ENCODE data around the gene ARRDC3. TPM values are rescaled to one million over a fixed set of nuclear protein-coding genes. Genes with fewer than 3 reads are reported as not detected.

The ARRDC3 gene
- total and polyA plus RNA-seq, 9 of the 15 experiments (the other 6 are each of a cell fraction or from before 2014, with no cell fraction given): 15.3 to 58.1 (median 39.4) TPM

GRCh38 chr5:91419136-91419535 is 36.0 kb upstream of the ARRDC3 start:
- ChIA-PET CTCF (ENCODE audit: low intra/inter-chr PET ratio) (interaction anchor here (0.6 to 3.8 kb wide), 7 partner anchors 34 to 618 kb away, joined by 3 to 27 read pairs (median 7); no protein-coding TSS in a partner anchor), POLR2A (interaction anchor here (0.6 to 2.2 kb wide), 5 partner anchors 34 to 139 kb away, joined by 3 to 10 read pairs (median 3); partner anchors contain the start of gene ARRDC3)
- Histone ChIP-seq H4K20me1 (replicated peaks; ENCODE audit: control insufficient read depth, insufficient read depth, low read length) (no peaks in the 10 kb centered on the region), H3K27me3 (ENCODE audit: control insufficient read depth in 2 of 2, insufficient read depth in 2 of 2, low read length in 2 of 2) (no peaks in the 10 kb centered on the region), H3K9me1 (ENCODE audit: control insufficient read depth, insufficient read depth, low read length) (no peaks in the 10 kb centered on the region), H3K27ac (ENCODE audit: extremely low read depth, low read depth, low read length) (no peak overlapping the region), H2AFZ (ENCODE audit: low read depth, low read length) (no peak overlapping the region), H3K9me3 (replicated peaks; ENCODE audit: control insufficient read depth, insufficient read depth, low read depth, low read length) (no peaks in the 10 kb centered on the region), H3K9ac (ENCODE audit: insufficient read depth in 1 of 2, low read depth in 2 of 2, low read length in 2 of 2) (no peak overlapping the region), H3K79me2 (ENCODE audit: control insufficient read depth, insufficient read depth, low read length) (no peaks in the 10 kb centered on the region), H3K4me3 (no peak overlapping the region), H3K4me1 (replicated peaks in 1 of 2; ENCODE audit: control insufficient read depth in 2 of 2, insufficient read depth in 2 of 2, low read length in 2 of 2) (no peaks in the 10 kb centered on the region), H3K36me3 (ENCODE audit: control insufficient read depth, insufficient read depth, low read length) (no peaks in the 10 kb centered on the region), H3K4me2 (ENCODE audit: insufficient read depth, low read length) (no peak overlapping the region)
- 6% methylated on average over 1 of the region's 1 CpG for WGBS (ENCODE audit: insufficient coverage, low coverage, missing lambda C conversion rate)
- ATAC-seq (no peak), DNase-seq (ENCODE audit: extremely low read depth in 1 of 4, low spot score in 3 of 4) (no peak), FAIRE-seq (no peak)
- in situ Hi-C loops (cut with MboI): no loop called here
- intact Hi-C loops (cut with micrococcal nuclease): loop anchor here (1.0 to 5.0 kb wide), 5 partner anchors 193 to 617 kb away; no protein-coding TSS in a partner anchor
- no TSS peak for BruUV-seq (replicated peaks)
- TF ChIP-seq HNRNPK (IDR thresholded peaks at IDR 0.05; ENCODE audit: low read depth, low read length, poor library complexity, severe bottlenecking) (no peak), HNRNPH1 (optimal IDR thresholded peaks at IDR 0.05; ENCODE audit: low read depth, low read length) (no peak), KDM2B (CRISPR knock-in tag; IDR thresholded peaks at IDR 0.05) (no peak), BRF2 (IDR thresholded peaks at IDR 0.05; ENCODE audit: borderline replicate concordance, insufficient read depth, insufficient read length) (no peak), SRSF1 (IDR thresholded peaks at IDR 0.05; ENCODE audit: low read depth, low read length) (no peak), ZNF239 (CRISPR knock-in tag; IDR thresholded peaks at IDR 0.05) (no peak), ILK (tag; IDR thresholded peaks at IDR 0.05; ENCODE audit: borderline replicate concordance, low read depth) (no peak)
